Skin of body (tissue), 2 donors: ENCODE data around the gene CRTC3. TPM values are rescaled to one million over a fixed set of nuclear protein-coding genes. Genes with fewer than 3 reads are reported as not detected.
"Not testable (repeated sequence)": the region's sequence is repeated elsewhere in the genome, so short reads cannot be mapped to it uniquely, and the experiment has no call there.

Experiments used
- DNase-seq: peaks from one replicate; lab custom pipeline; 2025; lab: John Stamatoyannopoulos, UW
- total RNA-seq: library from RNA; depleted of rRNA; stranded (reverse); fragments of >200 nt; gene quantifications from one replicate; pipeline ENCODE4 v1.2.3, GENCODE V29; 2014

Gene CRTC3
- total RNA-seq, 1 donor from 2014 or later: 31.2 TPM

DNA sequence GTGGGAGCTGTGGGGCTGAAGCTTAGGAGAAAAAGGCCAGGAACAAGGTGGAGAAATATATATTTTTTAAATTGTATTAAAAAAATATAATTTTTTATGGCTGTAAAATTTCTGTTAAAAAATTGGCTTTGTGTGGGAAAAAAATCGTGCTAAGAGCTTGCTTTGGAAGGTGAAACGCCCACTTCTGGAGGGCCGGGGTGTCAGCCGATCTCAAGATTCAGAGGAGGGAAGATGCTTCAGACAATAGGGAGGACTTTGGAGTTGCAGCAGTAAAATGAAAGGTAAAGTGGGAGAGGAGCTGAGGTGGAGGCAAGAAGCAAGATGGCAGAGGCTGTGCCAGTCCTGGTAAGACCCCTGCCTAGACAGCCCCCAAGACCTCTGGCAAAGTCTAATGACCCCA lies 141.5 kb downstream of the CRTC3 start:
- no peak for DNase-seq

DNA sequence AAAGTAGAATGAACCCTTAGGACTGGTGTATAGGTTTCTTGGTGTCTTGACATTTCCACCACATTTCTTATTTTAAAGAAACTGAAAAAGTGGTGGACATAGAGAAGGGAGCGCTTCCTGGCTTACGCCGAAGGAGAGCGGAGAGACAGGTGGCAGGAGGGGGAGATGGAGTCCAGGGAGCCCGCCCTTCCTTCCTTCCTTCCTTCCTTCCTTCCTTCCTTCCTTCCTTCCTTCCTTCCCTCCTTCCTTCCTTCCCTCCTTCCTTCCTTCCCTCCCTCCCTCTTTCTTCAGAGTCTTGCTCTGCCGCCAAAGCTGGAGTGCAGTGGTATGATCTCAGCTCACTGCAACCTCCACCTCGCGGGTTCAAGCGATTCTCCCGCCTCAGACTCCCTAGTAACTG lies 143.6 kb downstream of the CRTC3 start:
- not testable (repeated sequence) for DNase-seq

DNA sequence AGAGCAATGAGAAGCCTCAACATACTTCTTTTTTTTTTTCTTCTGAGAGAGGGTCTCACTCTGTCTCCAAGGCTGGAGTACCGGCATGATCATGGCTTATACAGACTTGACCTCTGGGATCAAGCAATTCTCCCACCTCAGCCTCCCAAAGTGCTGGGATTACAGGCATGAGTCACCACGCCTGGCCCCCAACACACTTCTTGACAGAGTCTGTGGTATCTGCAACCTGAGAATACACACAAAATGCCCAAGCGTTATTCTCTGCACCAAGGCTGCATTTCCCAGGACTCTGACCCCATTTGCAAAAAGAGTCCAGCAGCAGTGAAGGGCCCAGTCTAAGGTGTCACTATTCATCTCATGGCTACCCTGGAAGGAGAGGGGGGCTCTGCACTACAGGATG lies 144.8 kb downstream of the CRTC3 start:
- no peak for DNase-seq

DNA sequence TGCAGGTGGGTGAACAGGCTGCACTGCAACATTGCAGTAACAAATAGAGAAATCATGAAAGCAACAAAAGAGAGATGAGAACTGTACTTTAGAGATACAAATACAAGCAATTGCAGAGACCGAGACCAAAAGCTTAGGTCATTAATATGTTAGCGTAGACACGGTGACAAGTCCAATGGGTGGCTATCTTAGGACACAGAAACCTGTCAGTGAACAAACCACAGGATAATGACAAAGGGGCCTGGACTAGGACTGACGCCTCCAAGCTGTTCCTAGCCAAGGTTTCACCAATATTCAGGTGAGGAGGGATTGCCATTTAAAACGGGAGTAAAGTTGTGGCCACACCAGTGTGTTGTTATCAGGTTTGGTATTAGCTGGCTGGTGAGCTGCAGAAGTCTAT lies 145.7 kb downstream of the CRTC3 start:
- no peak for DNase-seq

DNA sequence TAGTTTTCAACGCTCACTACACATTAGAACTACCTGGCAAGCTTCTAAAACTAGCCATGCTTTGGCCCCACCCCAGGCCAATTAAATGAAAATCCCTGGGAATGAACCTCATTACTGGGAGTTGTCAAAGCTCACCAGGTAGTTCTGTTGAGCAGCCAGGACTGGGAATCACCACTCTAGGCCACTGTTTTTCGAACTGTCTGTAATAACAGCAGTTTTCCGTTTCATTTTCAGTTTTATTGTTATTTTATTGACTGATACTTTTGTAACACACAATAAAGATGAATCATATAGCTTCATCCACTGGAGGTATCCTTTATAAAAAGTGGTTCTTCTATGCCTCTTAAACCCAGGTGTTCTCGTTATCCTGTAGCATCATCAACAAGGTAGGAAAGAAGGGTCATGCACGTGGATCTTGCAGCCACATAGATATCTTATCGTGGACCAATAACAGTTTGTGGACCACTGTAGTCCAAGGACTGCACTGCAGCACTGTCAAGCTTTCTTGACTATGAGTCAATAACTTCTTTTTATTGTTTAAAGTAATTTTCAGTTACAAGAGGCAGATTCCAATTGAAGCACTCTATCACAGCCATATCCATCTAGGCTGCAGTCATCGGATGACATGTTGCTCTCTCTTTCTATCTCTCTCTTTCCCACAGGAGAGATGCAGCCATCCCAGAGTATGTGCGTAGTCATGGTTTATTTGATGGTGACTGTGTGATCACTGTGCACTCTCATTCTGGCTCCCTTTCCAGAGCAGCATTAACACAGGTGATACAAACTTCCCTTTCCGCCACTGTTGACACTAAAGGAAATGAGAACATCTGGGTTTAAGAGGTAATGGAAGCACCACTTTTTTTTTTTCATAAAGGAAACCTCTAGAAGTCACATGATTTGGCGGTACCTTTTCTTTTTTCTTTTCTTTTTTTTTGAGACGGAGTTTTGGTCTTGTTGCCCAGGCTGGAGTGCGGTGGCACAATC lies 148.4 kb downstream of the CRTC3 start:
- no peak for DNase-seq

DNA sequence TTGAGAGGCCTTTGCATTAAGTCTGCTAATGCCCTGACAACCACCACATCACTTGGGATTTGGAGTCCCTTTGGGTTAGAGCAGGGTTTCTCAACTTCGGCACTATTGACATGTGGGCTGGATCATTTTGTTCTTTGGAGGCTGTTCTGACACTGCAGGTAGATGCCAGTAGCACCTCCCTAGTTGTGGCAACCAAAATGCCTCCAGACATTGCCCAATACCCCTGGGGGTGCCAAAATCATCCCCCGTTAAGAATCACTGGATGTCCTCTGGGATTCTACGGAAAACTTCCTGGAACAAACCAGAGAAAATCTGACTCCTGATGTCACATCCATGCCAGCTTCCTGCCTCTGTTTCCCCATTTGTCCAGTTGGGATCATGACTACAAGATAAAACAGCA lies 150.2 kb downstream of the CRTC3 start:
- no peak for DNase-seq

DNA sequence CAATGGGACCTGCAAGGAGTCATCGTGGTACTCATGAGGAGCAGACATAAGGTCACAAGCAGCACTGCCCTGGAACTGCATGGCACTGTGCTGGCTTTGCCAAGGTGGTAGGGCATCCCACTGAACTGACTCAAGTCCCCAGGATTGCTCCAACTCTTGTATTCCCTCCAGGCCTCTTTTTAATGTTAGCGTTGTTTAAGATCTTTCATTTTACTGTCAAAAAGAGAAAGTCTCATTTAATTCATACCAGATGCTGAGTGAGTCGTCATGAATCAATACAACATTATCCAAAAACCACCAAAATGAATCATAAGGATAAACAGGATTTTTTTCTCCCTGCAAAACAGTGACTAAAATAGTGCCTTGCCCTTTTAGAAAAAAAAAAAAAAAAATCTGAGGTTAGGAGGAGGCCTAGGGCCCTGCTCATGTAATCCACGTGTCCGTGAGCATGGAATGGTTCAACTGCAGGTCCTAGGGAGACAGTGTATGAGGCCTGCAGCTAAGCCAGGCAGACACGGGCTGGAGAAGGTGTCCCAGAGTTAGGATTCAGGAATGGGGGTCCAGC lies 150.7 kb downstream of the CRTC3 start:
- peak; percentile 91 for DNase-seq

DNA sequence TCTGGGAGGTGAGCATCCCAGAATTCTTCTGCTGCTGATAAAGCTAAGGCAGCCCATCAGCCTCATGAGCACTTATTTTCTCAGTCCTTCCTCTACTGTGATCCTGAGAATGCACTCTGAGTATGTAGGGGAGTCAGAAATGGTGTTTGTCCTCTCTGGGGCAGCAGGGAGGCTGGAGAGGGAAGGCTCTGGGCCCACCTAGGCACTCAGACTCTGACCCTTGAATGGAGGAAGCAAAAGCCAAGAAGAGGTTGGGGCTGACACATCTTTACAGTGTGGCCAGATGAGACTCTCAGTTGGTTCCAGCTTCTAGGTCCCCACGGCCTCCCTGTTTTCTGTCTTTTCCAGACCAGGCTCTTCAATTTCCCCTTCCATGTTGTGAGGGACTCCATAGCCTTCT lies 151.3 kb downstream of the CRTC3 start:
- no peak for DNase-seq

DNA sequence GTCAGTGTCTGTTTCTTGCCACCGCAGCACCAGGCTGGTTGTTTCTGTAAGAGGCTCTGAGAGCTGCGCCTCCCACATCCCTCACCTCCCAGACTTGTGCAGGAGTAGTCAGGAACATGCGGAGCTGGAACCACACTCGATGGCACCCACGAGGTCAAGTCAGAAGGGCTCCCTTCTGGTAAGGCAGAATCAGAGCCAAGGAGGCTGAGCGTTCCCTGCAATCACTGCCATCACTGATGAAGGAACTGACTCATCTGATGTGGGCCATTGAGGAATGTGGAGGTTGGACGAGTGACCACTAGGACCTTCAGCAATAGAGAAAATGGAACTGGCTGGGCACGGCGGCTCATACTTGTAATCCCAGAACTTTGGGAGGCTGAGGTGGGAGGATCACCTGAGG lies 151.8 kb downstream of the CRTC3 start:
- DNase-seq: no peak

DNA sequence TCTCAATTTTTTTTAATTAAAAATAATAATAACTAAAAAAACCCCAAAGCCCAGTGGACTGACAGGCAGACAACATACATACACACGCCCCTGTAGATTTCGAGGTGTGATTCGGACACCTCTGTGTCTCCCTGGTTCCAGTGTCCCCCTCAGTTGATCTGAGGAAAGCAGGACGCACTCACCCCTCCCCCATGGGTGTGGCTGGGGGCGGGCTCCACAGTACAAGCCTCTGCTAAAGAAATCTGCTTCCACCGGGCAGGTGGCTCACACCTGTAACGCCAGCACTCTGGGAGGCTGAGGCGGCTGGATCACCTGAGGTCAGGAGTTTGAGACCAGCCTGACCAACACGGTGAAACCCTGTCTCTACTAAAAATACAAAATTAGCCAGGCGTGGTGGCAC lies 153.6 kb downstream of the CRTC3 start:
- DNase-seq: no peak

DNA sequence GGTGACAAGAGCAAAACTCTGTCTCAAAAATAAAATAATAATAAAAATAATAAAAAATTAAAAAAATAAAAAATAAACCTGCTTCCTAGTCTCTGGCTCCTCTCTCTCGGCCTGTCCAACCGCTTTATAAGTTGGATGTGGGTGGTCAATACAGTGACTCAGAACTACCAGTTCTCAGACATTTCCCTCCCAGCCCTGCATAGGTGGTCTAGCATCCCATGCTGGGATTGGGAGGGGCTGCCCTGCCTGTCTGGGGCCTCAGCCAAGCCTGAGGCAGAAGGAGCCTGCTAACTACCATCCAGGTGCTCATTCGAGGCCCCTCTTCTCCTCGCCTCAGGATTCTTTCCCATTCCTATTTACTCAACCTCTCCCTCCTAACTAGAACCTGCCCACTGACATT lies 154.2 kb downstream of the CRTC3 start:
- DNase-seq: no peak

DNA sequence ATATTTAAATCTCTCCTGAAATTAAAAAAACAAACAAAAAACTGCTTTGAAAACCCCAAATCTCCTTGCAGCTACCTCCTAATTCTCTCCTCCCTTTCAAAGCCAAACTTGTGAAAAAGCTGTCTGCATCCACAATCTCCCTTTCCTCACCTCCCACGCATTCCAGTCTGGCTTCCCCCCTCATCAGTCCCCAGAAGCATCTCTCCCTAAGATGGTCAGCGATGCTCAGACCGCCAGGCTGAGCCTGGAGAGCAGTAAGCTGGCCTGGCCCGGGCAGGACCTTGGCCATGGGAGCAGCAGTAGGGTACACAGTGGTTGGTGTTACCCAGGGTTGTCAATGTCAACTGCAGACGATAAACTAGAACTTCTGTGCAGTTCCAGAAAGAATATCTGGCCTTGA lies 154.6 kb downstream of the CRTC3 start:
- no peak for DNase-seq

DNA sequence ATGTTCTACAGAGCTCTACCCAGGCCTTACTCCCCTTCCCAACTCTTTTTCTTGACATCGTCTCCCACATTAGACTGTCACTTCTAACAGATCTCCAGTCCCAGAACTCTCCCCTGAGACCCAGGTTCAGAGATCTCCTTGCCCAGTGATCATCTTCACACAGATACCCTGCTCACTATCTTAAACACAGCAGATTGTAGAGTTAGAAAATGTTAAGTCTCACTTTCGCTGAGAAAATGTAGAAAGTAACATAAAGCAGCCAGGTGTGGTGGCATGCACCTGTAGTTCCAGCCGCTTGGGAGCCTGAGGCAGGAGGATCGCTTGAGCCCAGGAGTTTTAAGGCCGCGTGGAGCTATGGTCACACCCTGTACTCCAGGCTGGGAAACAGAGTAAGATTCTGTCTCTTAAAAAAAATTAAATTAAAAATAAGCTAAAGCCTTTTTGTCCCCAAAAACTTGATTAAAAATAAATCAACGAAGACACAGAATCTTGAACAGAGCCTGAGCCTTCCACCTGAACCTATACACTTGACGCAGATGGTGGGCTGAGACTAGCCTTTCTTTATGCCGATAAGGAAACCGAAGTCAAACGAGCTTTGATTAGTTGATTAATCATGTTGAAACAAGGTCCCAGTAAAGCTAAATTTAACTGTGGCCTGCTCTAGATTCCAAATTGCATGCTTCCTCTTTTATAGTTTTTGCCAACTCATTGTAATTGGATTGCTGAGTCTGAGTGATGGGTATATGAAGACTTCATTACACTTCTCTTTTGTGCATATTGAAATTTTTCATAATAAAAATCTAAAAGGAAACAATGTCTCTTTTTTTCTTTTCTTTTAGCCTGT lies 156.1 kb downstream of the CRTC3 start:
- no peak for DNase-seq

DNA sequence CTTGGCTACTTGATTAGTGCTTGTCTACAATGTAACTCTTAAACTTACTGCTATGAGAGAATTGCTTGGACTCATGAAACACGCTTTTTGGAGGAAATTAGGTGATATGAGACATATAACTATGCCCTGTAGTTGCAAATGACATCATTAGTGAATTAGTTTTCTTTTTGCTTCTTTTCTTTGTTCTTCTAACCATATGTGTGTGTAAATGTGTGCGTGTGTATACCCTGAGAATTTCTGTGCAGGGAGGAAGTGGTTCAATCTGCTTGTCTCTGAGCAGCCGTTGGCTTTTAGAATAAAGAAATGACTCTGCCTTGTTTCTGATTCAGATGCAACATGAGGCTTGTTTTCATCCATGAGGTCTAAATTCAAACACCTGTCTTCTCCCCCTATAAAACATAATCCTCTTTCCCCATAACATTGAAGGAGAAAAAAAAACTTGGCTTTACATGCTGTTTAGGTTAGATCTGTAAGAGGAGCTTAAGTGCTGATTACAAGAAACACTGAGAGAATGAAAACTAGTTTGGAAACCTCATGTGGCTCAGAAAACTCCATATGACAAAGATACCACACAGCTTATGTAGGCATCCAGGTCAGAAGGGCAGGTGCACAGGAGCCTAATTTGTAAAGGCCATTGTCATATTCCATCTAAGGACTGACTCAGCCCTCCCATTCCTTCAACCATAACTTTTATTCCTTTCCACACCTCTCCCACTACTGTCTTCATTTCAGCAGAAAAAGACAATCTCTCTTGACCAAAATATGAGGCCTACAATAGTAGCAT lies 156.9 kb downstream of the CRTC3 start:
- DNase-seq: no peak

DNA sequence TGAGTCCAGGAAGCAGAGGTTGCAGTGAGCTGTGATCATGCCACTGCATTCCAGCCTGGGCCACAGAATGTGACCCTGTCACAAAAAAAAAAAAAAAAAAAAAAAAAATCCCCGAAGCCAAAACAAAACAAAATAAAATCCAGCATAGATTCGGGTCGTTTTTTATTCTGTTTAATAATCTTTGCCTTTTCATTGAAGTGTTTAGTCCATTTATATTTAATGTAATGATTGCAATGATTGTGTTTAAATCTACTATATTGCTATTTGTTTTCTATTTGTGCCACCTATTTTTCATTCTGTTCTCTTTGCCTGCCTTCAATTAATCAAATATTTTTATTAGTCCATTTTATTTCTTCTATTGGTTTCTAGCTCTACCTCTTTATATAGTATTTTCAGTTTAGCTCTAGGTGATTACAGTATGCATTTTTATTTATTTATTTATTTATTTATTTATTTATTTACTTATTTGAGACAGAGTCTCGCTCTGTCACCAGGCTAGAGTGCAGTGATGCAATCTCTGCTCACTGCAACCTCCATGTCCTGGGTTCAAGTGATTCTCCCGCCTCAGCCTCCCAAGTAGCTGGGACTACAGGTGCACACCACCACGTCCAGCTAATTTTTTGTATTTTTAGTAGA lies 159.7 kb downstream of the CRTC3 start:
- DNase-seq: not testable (repeated sequence)

DNA sequence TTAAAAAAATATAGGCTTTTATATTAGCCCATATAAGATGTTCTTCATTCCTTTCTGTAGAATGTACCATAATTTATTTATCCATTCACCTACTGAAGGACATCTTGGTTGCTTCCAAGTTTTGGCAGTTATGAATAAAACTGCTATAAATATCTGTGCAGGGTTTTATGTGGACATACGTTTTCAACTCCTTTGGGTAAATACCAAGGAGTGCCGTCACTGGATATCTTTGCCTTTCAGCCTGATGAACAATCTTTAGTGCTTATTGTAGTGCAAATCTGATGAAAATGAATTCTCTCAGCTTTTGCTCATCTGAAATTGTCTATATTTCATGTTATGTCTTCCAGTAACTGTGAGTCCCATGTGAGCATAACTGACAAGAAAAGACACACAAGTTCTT lies 160.9 kb downstream of the CRTC3 start:
- no peak for DNase-seq

DNA sequence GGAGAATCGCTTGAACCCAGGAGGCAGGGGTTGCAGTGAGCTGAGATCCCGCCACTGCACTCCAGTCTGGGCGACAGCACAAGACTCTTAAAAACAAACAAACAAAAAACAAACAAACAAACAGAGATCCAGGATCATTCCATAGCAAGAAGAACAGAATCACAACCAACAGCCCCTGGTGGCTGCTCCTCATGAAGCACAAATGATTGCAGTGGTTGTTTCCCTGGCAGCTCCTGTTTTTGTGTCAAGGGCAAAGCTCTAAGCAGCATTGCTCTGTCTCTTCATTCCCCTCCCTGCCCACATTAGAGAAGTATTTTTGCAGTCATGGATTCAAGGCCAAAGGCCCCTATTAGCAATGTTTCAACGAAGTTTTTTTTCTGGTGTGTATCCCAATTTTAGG lies 161.6 kb downstream of the CRTC3 start:
- DNase-seq: no peak

DNA sequence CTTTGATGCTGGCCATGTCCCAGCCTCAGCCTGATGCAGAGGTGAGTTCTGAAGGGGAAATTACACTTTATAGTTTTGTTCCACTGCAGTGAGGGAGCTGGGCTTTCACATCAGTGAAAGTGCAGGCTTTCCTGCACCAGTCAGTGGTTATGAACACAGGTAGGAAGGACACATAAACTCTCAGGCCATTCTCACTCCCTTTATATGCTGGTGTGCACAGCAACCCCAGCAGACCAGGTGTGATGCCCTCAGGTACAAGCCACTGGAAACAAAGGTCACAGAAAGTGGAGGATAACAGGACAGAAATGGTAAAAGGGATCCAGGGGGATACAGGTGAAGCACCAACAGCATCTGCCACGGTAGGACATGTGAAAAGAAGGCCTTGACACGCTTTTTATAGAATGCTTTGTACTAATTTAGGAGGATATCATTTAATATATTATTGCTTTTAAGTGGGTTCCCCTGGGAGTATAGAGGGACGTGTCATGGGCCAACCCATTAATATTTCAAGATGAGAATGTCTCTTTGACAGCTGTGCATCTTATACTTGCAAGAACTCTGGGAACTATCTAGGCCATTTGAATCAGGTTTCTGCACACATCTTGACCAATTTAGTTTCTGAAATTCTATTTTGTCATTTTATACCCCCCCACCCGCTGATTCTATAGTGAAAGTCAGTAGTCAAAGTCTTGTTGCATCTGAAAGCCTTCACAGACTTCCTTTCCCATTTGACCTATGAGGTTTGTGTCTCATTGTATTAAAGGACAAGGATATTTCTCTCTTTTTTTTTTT lies 162.5 kb downstream of the CRTC3 start:
- DNase-seq: no peak
